K562 (cell line): Measurements from ENCODE around the gene SV2A. TPM values are rescaled to one million over a fixed set of nuclear protein-coding genes. Genes with fewer than 3 reads are reported as not detected.

Experiments
- BCLAF1 ChIP-seq, 2 experiments: fragments of 450-650 bp in 1 of 2; IDR thresholded peaks; 2 replicates each; pipeline ENCODE4 v1.6.1; 2011 to 2017; ENCODE audit warnings: low read depth in 2 of 2, antibody characterized with exemption in 1 of 2, borderline replicate concordance in 1 of 2, low read length in 1 of 2, mild to moderate bottlenecking in 1 of 2, mixed read lengths in 1 of 2; ENCODE audit not compliant: control insufficient read depth in 1 of 2
- ELK3 ChIP-seq: fragments of 450-650 bp; formaldehyde crosslinking; IDR thresholded peaks from 2 replicates; pipeline ENCODE4 v1.4.0; 2020; ENCODE audit warnings: mild to moderate bottlenecking
- KDM4B ChIP-seq, 2 experiments: fragments of 450-650 bp in 1 of 2; sonication (generic) in 1 of 2; IDR thresholded peaks; 2 replicates each; pipeline ENCODE4 v1.6.1; 2016 to 2017; ENCODE audit warnings: borderline replicate concordance in 2 of 2, antibody characterized with exemption in 1 of 2, low read depth in 1 of 2, mild to moderate bottlenecking in 1 of 2
- LCOR ChIP-seq: sonication (generic); formaldehyde crosslinking; IDR thresholded peaks from 2 replicates; pipeline ENCODE4 v1.8.0; 2022; ENCODE audit warnings: mild to moderate bottlenecking, missing genetic modification reagents
- MBD2 ChIP-seq: sonication (generic); IDR thresholded peaks from 2 replicates; pipeline ENCODE4 v1.6.1; 2016; ENCODE audit warnings: low read depth, borderline replicate concordance
- MEF2A ChIP-seq: IDR thresholded peaks from 2 replicates; pipeline ENCODE4 v1.6.1; 2011; ENCODE audit warnings: low read depth, mild to moderate bottlenecking, low read length, moderate library complexity; ENCODE audit not compliant: control insufficient read depth
- NBN ChIP-seq: fragments of 450-650 bp; IDR thresholded peaks from 2 replicates; pipeline ENCODE4 v1.6.1; 2016; ENCODE audit warnings: low read depth, mild to moderate bottlenecking
- NFRKB ChIP-seq: fragments of 450-650 bp; IDR thresholded peaks from 2 replicates; pipeline ENCODE4 v1.6.1; 2016; ENCODE audit warnings: low read depth
- PRPF4 ChIP-seq: fragments of 200-400 bp; formaldehyde crosslinking; IDR thresholded peaks from one replicate; pipeline ENCODE4 v1.6.1; 2017; ENCODE audit warnings: low read length, low read depth, mild to moderate bottlenecking; ENCODE audit not compliant: insufficient read depth, poor library complexity, severe bottlenecking
- PYGO2 ChIP-seq: fragments of 450-650 bp; IDR thresholded peaks from 2 replicates; pipeline ENCODE4 v1.6.1; 2016; ENCODE audit warnings: mild to moderate bottlenecking, missing genetic modification characterization, moderate library complexity, missing compliant biosample characterization
- RUNX1 ChIP-seq: sonication (generic); IDR thresholded peaks from 2 replicates; pipeline ENCODE4 v1.6.1; 2016; ENCODE audit warnings: antibody characterized with exemption, low read depth
- ZNF12 ChIP-seq: sonication (generic); formaldehyde crosslinking; IDR thresholded peaks from 2 replicates; pipeline ENCODE4 v1.4.0; 2020; ENCODE audit warnings: mild to moderate bottlenecking, missing genetic modification reagents
- ZNF212 ChIP-seq: fragments of 450-650 bp; formaldehyde crosslinking; IDR thresholded peaks from 2 replicates; pipeline ENCODE4 v1.4.0; 2020; ENCODE audit warnings: mild to moderate bottlenecking
- polyA plus RNA-seq, 8 experiments: library from polyadenylated mRNA; depleted of rRNA in 4 of 8; stranded (reverse) in 5 of 8; unstranded in 3 of 8; fragments of >200 nt; fragmentation: Nextera tagmentation in 2 of 8; fragmentation: Illumina TruSeq in 1 of 8; extraction: Ambion mirVana in 2 of 8; extraction: Trizol in 1 of 8; gene quantifications; 2 replicates each; pipeline versions ENCODE4 v1.2.1 to v1.2.3, GENCODE V29; 2011 to 2014; ENCODE audit warnings: inconsistent platforms in 1 of 8, missing spikeins in 1 of 8
- total RNA-seq, 7 experiments: library from RNA; depleted of rRNA in 6 of 7; stranded (reverse); fragments of >200 nt in 6 of 7; fragmentation: Illumina TruSeq in 2 of 7; extraction: Trizol in 2 of 7; gene quantifications; 2 replicates each; pipeline versions ENCODE4 v1.2.1 to v1.2.3, GENCODE V29; 2011 to 2021; ENCODE audit warnings: low replicate concordance in 1 of 7
- TF ChIP-seq, protein P1 (sequence below): fragments of 450-650 bp; IDR thresholded peaks from 2 replicates; pipeline ENCODE4 v1.6.1; 2016; ENCODE audit warnings: low read depth

SV2A gene
- total and polyA plus RNA-seq, 9 of the 15 experiments (the other 6 are each of a cell fraction or from before 2014, with no cell fraction given), result 0.07 to 0.22 (median 0.11) TPM; not detected in 1

DNA sequence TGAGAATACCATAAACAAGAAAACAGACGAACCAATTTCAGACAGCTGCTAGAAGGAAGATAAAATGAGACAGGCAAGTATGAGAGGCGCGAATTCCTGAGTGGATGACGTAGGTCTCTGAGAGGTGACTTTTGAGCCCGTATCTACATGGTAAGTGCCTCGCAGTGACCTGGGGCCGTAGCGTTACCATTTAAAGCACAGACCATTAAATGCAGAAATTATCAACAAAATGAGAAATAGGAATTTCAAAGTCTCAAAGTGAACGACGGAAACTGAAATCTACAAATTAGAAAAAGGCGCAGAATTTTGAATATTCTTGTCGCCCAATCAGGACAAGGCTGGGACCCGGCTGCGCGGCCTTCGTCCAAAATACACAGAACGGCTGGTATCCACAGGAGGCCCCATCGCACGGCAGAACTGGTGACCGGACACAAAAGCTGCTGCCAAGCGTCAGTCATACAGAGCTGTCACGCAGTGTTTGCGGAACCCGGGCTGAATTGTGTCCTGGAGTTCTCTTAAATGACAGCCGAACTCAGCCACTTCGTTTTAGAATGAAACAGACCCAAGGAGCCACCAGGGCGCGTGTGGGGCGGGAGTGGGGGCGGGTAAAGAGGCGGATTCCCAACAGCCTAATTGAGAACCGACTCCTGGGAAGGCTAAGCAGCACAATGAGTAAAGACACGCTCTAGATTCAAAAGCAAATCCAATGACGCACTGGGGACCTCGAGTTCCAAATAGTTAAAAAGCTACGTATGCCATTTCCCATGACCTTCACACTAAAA lies 32.1 kb downstream of the SV2A start (continued):
- TF ChIP-seq BCLAF1 (IDR thresholded peaks at IDR 0.05; ENCODE audit: borderline replicate concordance in 1 of 2, control insufficient read depth in 1 of 2, low read depth in 2 of 2, low read length in 1 of 2), result peak in 1 of 2 experiments; percentile 63; a peak in 2 of 4 replicates
- TF ChIP-seq MBD2, result peak; percentile 33; the same call in 1 of the 2 replicates
- 0 out of 2 replicates have a peak, but pooled peaks have one; percentile 2 for TF ChIP-seq NBN
- TF ChIP-seq NFRKB, result 0 out of 2 replicates have a peak, but pooled peaks have one; percentile 37
- peak; percentile 87 for TF ChIP-seq LCOR (CRISPR knock-in tag)
- TF ChIP-seq PYGO2 (tag), result no peak
- TF ChIP-seq RUNX1, result no peak
- TF ChIP-seq, protein P1, sequence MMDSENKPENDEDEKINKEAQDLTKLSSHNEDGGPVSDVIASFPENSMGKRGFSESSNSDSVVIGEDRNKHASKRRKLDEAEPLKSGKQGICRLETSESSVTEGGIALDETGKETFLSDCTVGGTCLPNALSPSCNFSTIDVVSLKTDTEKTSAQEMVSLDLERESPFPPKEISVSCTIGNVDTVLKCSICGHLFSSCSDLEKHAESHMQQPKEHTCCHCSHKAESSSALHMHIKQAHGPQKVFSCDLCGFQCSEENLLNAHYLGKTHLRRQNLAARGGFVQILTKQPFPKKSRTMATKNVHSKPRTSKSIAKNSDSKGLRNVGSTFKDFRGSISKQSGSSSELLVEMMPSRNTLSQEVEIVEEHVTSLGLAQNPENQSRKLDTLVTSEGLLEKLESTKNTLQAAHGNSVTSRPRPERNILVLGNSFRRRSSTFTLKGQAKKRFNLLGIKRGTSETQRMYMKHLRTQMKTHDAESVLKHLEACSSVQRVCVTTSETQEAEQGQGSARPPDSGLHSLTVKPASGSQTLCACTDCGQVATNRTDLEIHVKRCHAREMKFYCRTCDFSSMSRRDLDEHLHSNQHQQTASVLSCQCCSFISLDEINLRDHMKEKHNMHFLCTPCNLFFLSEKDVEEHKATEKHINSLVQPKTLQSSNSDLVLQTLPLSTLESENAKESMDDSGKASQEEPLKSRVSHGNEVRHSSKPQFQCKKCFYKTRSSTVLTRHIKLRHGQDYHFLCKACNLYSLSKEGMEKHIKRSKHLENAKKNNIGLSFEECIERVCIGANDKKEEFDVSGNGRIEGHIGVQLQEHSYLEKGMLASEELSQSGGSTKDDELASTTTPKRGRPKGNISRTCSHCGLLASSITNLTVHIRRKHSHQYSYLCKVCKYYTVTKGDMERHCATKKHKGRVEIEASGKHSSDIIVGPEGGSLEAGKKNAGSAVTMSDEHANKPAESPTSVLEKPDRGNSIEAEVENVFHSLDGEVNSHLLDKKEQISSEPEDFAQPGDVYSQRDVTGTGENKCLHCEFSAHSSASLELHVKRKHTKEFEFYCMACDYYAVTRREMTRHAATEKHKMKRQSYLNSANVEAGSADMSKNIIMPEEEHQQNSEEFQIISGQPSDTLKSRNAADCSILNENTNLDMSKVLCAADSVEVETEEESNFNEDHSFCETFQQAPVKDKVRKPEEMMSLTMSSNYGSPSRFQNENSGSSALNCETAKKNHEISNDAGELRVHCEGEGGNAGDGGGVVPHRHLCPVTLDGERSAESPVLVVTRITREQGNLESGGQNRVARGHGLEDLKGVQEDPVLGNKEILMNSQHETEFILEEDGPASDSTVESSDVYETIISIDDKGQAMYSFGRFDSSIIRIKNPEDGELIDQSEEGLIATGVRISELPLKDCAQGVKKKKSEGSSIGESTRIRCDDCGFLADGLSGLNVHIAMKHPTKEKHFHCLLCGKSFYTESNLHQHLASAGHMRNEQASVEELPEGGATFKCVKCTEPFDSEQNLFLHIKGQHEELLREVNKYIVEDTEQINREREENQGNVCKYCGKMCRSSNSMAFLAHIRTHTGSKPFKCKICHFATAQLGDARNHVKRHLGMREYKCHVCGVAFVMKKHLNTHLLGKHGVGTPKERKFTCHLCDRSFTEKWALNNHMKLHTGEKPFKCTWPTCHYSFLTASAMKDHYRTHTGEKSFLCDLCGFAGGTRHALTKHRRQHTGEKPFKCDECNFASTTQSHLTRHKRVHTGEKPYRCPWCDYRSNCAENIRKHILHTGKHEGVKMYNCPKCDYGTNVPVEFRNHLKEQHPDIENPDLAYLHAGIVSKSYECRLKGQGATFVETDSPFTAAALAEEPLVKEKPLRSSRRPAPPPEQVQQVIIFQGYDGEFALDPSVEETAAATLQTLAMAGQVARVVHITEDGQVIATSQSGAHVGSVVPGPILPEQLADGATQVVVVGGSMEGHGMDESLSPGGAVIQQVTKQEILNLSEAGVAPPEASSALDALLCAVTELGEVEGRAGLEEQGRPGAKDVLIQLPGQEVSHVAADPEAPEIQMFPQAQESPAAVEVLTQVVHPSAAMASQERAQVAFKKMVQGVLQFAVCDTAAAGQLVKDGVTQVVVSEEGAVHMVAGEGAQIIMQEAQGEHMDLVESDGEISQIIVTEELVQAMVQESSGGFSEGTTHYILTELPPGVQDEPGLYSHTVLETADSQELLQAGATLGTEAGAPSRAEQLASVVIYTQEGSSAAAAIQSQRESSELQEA, result no peak
- no peak for TF ChIP-seq ZNF212
- TF ChIP-seq PRPF4, result peak; percentile 86
- TF ChIP-seq KDM4B (IDR thresholded peaks at IDR 0.05; ENCODE audit: borderline replicate concordance in 2 of 2, low read depth in 1 of 2), result no peak
- TF ChIP-seq ELK3 (CRISPR knock-in tag), result 0 out of 2 replicates have a peak, but pooled peaks have one; percentile 4
- TF ChIP-seq ZNF12 (CRISPR knock-in tag), result 0 out of 2 replicates have a peak, but pooled peaks have one; percentile 17
- TF ChIP-seq MEF2A, result peak; percentile 4; the same call in 1 of the 2 replicates
